Kidney epithelial cell (primary cell): ENCODE measurements around the gene UTS2B. TPM values are rescaled to one million over a fixed set of nuclear protein-coding genes. Genes with fewer than 3 reads are reported as not detected.

Experiments used
- DNase-seq: peaks from one replicate; pipeline ENCODE4 v3.0.0-alpha.2; 2010; ENCODE audit warnings: low read depth
- H3K27me3 ChIP-seq: 2 replicates; pipeline ENCODE4 v1.6.0; 2011; ENCODE audit warnings: low read length; ENCODE audit not compliant: control insufficient read depth, insufficient read depth
- H3K36me3 ChIP-seq: 2 replicates; pipeline ENCODE4 v1.5.1; 2011; ENCODE audit warnings: low read length; ENCODE audit not compliant: control insufficient read depth, insufficient read depth
- H3K4me3 ChIP-seq: 2 replicates; pipeline ENCODE4 v1.5.1; 2011; ENCODE audit warnings: low read depth, mild to moderate bottlenecking, control low read depth, low read length
- CTCF ChIP-seq: IDR thresholded peaks from 2 replicates; pipeline ENCODE4 v1.5.1; 2011; ENCODE audit warnings: mild to moderate bottlenecking, moderate library complexity, low read length, control low read depth, inconsistent platforms; ENCODE audit not compliant: insufficient read depth, poor library complexity, severe bottlenecking
- total RNA-seq: library from RNA; depleted of rRNA; stranded (reverse); fragments of >200 nt; gene quantifications from 2 replicates; pipeline ENCODE4 v1.2.3, GENCODE V29; 2015

UTS2B gene
- total RNA-seq, 1 donor from 2014 or later: 0.46 TPM

DNA sequence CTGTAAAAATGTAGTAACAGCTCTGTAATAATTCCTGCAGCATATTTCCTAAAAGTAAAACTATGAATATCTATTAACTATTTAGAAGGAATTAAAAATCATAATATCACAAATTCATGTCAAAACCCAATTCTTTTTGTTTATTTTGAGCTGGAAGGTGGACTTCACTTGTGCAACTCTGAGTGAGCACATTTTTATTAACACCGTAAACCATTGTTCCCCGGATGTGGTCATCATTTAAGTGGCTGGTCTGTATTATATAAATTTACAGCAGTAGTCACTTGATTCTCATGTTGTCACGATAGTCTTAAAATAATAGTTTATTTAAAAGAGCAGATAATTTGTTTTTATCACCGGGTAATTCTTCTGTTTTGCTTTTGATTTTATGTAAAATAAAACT is 43.0 kb upstream of the UTS2B start:
- H3K36me3 ChIP-seq: peaks cover 4% of the 10 kb centered on the region
- DNase-seq: no peak
- H3K27me3 ChIP-seq: no peaks in the 10 kb centered on the region
- no peak for TF ChIP-seq CTCF
- no peak overlapping the region for H3K4me3 ChIP-seq

GRCh38 chr3:191372122-191372521 is 41.8 kb upstream of the UTS2B start:
- TF ChIP-seq CTCF: no peak
- no peak overlapping the region for H3K4me3 ChIP-seq
- DNase-seq: no peak
- peaks cover 4% of the 10 kb centered on the region for H3K36me3 ChIP-seq
- no peaks in the 10 kb centered on the region for H3K27me3 ChIP-seq

GRCh38 chr3:191369616-191370010 is 39.3 kb upstream of the UTS2B start:
- Histone ChIP-seq H3K27me3 (no peaks in the 10 kb centered on the region), H3K36me3 (peaks cover 1% of the 10 kb centered on the region), H3K4me3 (no peak overlapping the region)
- DNase-seq: no peak
- no peak for TF ChIP-seq CTCF

DNA sequence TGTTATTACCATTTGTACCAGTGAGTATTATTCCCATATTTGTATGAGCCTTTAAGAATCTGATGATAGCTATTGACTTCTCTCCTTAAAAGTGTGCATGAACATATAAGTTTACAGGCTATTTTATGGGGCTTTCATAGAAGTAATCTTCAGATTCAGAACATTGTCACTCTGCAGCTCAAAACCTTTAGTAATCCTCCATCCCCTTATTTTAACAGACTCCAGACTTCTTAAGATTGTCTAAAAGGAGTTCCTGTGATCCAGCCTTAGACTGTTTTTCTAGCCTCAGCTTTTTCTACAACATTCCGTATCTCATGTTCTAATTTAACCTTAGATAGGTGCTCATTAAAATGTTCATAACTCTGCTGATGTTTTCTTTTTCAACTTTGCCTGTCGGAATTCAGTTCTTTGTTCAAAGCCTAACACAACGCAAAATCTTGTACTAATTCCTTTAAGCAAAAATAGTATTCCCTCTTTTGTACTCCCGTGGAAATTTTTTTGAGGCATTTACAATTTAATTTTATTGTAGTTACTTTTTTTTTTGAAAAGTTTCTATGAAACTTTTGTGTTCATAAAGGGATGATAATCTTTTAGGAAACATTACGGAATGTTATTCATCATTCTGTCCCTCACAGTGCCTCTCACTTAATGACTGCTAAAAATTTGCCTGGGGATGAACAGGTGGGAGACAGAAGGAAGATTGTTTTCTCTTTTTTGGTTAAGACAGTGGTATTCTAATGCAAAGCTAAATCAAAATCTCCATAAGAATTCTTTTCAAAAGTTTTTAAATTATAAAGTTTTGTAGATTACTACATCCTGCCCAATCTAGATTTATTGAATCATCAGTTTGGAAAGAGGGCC is 38.7 kb upstream of the UTS2B start:
- H3K4me3 ChIP-seq: no peak overlapping the region
- no peak for TF ChIP-seq CTCF
- peaks cover 1% of the 10 kb centered on the region for H3K36me3 ChIP-seq
- no peaks in the 10 kb centered on the region for H3K27me3 ChIP-seq
- no peak for DNase-seq

- no peak for DNase-seq
- TF ChIP-seq CTCF: no peak
- Histone ChIP-seq H3K36me3 (peaks cover 2% of the 10 kb centered on the region), H3K27me3 (no peaks in the 10 kb centered on the region), H3K4me3 (no peak overlapping the region)
Observed at GRCh38 chr3:191366675-191367074, 36.3 kb upstream of the UTS2B start.

- DNase-seq: no peak
- Histone ChIP-seq H3K36me3 (peaks cover 2% of the 10 kb centered on the region), H3K27me3 (no peaks in the 10 kb centered on the region), H3K4me3 (no peak overlapping the region)
- TF ChIP-seq CTCF: no peak
Observed at GRCh38 chr3:191363221-191363620, 32.9 kb upstream of the UTS2B start.
